Stimulated activated CD4-positive, alpha-beta T cell treated with anti-CD3 and anti-CD28 coated beads, TNF-alpha, amount 100 ng/mL, for 1 hour (primary cell): ENCODE data around the gene STPG4.
"Not testable (repeated sequence)": the region's sequence is repeated elsewhere in the genome, so short reads cannot be mapped to it uniquely, and the experiment has no call there.

Experiments used
- DNase-seq, 3 donors: peaks; one replicate each; pipeline ENCODE4 v3.0.0-alpha.2; 2020; ENCODE audit warnings: low read depth in 3 of 3, low spot score in 1 of 3

The STPG4 gene

GRCh38 chr2:47128705-47129104, 26.4 kb downstream of the STPG4 start:
- no peak for DNase-seq

GRCh38 chr2:47127862-47128543, 27.1 kb downstream of the STPG4 start:
- DNase-seq: no peak

GRCh38 chr2:47126783-47127182, 28.3 kb downstream of the STPG4 start:
- DNase-seq: no peak

- not testable (repeated sequence) for DNase-seq
These were observed 30.4 kb downstream of the STPG4 start for GRCh38 chr2:47124740-47125139.

- DNase-seq: not testable (repeated sequence)
These were observed 34.7 kb downstream of the STPG4 start for GRCh38 chr2:47120424-47120823.

- DNase-seq: no peak
These were observed 36.1 kb downstream of the STPG4 start for GRCh38 chr2:47119001-47119400.

- no peak for DNase-seq
These were observed 36.5 kb downstream of the STPG4 start for GRCh38 chr2:47118581-47118980.

- no peak for DNase-seq
These were observed 42.3 kb downstream of the STPG4 start for GRCh38 chr2:47112665-47113435.

- DNase-seq: no peak
These were observed 45.4 kb downstream of the STPG4 start for GRCh38 chr2:47109680-47110079.

- DNase-seq: no peak
These were observed 46.1 kb downstream of the STPG4 start for GRCh38 chr2:47109007-47109375.

- not testable (repeated sequence) for DNase-seq
These were observed 46.7 kb downstream of the STPG4 start for GRCh38 chr2:47108267-47109006.

GRCh38 chr2:47107201-47107600, 47.9 kb downstream of the STPG4 start:
- not testable (repeated sequence) for DNase-seq

- DNase-seq: not testable (repeated sequence)
These were observed 48.9 kb downstream of the STPG4 start for GRCh38 chr2:47106231-47106630.

GRCh38 chr2:47099712-47100111, 55.4 kb downstream of the STPG4 start:
- DNase-seq: not testable (repeated sequence)

GRCh38 chr2:47098953-47099352, 56.2 kb downstream of the STPG4 start:
- no peak for DNase-seq

GRCh38 chr2:47097563-47097962, 57.5 kb downstream of the STPG4 start:
- DNase-seq: no peak

GRCh38 chr2:47096451-47096850, 58.7 kb downstream of the STPG4 start:
- no peak for DNase-seq

- no peak for DNase-seq
These were observed 59.6 kb downstream of the STPG4 start for GRCh38 chr2:47095349-47096020.

- no peak for DNase-seq
These were observed 60.5 kb downstream of the STPG4 start for GRCh38 chr2:47094511-47095142.

GRCh38 chr2:47093626-47094025, 61.5 kb downstream of the STPG4 start:
- DNase-seq: no peak

GRCh38 chr2:47092465-47092864, 62.6 kb downstream of the STPG4 start:
- DNase-seq: no peak
